ENCODE results near the gene RAB36.

RAB36 gene

DNA sequence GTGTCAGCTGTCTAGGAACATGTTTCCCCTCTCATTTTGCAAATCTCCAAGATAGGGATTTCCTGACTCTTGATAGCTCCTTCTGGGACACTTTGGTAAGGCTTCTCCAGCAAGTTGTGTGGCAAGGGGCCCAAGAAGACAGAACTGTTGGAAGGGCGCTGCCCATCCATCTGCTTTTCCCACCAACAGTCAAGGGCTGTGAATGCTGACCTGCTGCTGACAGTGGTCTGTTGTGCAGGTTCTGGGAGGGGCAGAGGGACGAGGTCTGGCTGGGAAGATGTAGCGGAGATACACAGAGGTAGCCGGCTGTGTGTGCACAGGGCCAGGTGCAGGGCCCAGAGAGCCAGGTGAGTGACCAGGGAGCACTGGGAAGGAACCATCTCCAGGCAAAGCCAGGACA, 47.3 kb downstream of the RAB36 start:
- Mint-ChIP-seq H3K9me3 (no peaks in the 10 kb centered on the region), H3K4me3 (no peak overlapping the region), H3K27ac (ENCODE audit: low read depth) (peak overlapping the region; percentile 39), H3K36me3 (ENCODE audit: insufficient read depth) (peaks cover 20% of the 10 kb centered on the region), H3K4me1 (peaks cover 55% of the 10 kb centered on the region), H3K27me3 (no peaks in the 10 kb centered on the region)
- DNase-seq (ENCODE audit: low spot score in 2 of 2) (no peak), ATAC-seq (replicated peaks; ENCODE audit: extremely low read depth, poor library complexity, severe bottlenecking) (no peak)

DNA sequence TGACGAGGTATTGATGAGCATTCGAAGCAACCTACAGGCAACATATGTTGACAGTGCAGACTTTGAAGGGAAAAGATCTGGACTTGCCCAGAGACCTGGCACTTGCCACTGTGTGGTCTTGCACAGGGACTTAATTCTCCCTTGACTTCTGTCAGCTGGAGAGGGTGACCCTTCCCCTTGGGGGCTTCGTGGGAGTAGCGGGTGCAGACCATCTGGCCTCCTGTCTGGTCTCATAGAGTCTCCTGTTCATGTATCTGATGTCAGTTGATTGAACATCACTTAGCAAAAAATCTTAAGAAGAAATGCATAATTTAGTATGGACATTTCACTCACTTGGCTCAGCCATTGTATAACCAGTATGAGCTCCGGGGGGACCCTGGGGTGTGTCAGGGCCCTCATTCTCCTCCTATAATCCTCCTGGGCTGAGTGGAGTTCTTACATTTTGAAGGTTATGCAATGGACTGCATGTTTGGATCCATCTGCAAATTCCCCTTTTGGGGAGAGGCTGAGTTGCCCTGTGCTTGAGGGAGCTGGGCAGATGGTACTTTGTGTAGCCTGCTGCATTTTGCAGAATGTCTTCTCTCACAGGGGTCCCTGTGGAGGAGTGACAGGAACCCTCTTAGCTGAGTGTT, 48.0 kb downstream of the RAB36 start:
- Mint-ChIP-seq H3K4me1 (peaks cover 55% of the 10 kb centered on the region), H3K27ac (ENCODE audit: low read depth) (no peak overlapping the region)
- ATAC-seq (replicated peaks; ENCODE audit: extremely low read depth, poor library complexity, severe bottlenecking): no peak

DNA sequence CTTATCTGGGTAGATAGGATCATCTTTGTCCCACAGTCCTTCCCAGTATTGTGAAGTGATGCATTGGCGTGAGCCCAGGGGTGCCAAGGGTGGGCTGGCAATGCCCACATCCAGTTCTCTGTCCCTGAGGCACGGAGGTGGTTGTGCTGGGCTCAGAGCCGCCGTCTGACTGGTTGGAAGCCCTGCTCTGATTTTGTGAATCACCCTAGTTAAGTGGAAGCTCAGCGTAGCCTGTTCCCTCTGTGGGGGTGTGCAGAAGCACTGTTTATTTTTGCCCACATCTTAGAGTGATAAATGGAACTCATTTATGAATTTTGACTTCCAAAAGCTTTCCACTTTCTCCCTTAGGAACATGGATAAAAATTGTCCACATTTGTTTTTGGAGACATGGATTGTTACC, 48.6 kb downstream of the RAB36 start:
- Mint-ChIP-seq H3K36me3 (ENCODE audit: insufficient read depth) (peaks cover 21% of the 10 kb centered on the region), H3K4me3 (no peak overlapping the region), H3K27me3 (no peaks in the 10 kb centered on the region), H3K9me3 (no peaks in the 10 kb centered on the region), H3K27ac (ENCODE audit: low read depth) (no peak overlapping the region), H3K4me1 (peaks cover 56% of the 10 kb centered on the region)
- DNase-seq (ENCODE audit: low spot score in 2 of 2) (no peak), ATAC-seq (replicated peaks; ENCODE audit: extremely low read depth, poor library complexity, severe bottlenecking) (no peak)

More for the DNA sequence above, 48.0 kb downstream of the RAB36 start:
- no peaks in the 10 kb centered on the region for H3K9me3 Mint-ChIP-seq
- DNase-seq (ENCODE audit: low spot score in 2 of 2): no peak
- no peaks in the 10 kb centered on the region for H3K27me3 Mint-ChIP-seq
- no peak overlapping the region for H3K4me3 Mint-ChIP-seq
- peaks cover 18% of the 10 kb centered on the region for H3K36me3 Mint-ChIP-seq (ENCODE audit: insufficient read depth)

DNA sequence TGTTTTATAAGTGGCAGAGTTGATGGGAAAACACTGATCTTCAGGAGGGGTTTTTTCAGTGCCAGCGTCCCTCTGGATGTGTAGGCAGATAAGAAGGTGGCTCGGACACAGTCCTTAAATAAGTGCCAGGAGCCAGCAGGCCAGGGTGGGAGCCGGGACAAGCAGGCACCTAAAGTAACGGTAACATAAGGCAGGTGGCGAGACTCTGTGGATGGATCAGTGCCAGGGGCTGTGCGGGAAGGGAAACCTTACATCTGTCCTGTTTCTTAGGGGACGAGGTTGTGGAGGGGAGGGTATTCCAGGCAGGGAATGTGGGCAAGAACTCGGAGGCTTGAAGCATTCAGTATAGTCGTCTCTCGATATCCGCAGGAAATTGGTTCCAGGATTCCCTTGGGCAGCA, 50.9 kb downstream of the RAB36 start:
- Mint-ChIP-seq H3K4me3 (no peak overlapping the region), H3K27ac (ENCODE audit: low read depth) (no peak overlapping the region), H3K36me3 (ENCODE audit: insufficient read depth) (peaks cover 24% of the 10 kb centered on the region), H3K27me3 (no peaks in the 10 kb centered on the region), H3K9me3 (no peaks in the 10 kb centered on the region), H3K4me1 (peaks cover 53% of the 10 kb centered on the region)
- ATAC-seq (replicated peaks; ENCODE audit: extremely low read depth, poor library complexity, severe bottlenecking): no peak
- no peak for DNase-seq (ENCODE audit: low spot score in 2 of 2)

DNA sequence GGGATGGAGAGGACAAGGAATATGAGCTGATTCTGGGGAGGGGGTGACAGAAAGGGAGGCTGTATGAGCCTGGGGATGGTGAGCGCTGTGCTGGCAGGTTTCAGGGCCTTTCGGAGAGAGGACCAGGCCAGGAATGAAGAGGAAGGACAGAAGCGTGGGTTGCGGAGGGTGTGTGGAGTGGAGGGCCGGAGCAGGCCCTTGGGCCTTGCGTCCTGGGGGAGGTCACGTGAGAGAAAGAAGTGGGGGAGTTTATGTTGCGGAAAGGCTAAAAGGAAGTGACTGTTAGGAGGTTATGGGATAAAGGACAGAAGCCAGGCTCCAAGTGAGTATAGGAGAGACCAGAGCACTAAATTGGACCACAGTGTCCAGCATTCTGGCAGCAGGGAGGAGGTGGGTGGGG, 52.6 kb downstream of the RAB36 start:
- no peak for ATAC-seq (replicated peaks; ENCODE audit: extremely low read depth, poor library complexity, severe bottlenecking)
- H3K4me3 Mint-ChIP-seq: peak overlapping the region; percentile 6
- peaks cover 43% of the 10 kb centered on the region for H3K4me1 Mint-ChIP-seq

DNA sequence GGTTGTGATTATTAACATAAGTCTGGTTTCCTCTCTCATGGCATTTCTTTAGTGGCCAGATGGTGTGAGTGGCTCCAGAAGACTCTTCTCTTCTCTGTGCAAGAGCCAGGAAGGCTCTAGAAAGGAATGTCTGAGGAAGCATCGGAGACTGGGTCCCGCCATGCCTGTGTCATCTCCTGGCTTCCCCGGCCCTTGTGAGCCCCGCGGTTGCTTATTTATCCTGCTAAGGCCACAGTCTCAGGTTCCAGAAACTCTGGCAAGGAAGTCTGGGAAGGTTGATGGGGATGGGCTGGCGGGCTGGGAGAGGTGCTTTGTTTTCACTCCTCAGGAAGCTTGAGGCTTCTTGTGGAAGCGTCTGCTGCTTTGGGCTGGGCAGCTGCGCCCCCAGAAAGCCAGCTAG, 53.9 kb downstream of the RAB36 start:
- H3K9me3 Mint-ChIP-seq: no peaks in the 10 kb centered on the region
- H3K36me3 Mint-ChIP-seq (ENCODE audit: insufficient read depth): peaks cover 22% of the 10 kb centered on the region
- no peaks in the 10 kb centered on the region for H3K27me3 Mint-ChIP-seq
- H3K4me1 Mint-ChIP-seq: peaks cover 41% of the 10 kb centered on the region
- no peak overlapping the region for H3K4me3 Mint-ChIP-seq
- DNase-seq (ENCODE audit: low spot score in 2 of 2) (no peak), ATAC-seq (replicated peaks; ENCODE audit: extremely low read depth, poor library complexity, severe bottlenecking) (no peak)
- peak overlapping the region; percentile 65 for H3K27ac Mint-ChIP-seq (ENCODE audit: low read depth)

More for the DNA sequence above, 52.6 kb downstream of the RAB36 start:
- H3K36me3 Mint-ChIP-seq (ENCODE audit: insufficient read depth): peaks cover 22% of the 10 kb centered on the region
- H3K27ac Mint-ChIP-seq (ENCODE audit: low read depth): peak overlapping the region; percentile 85
- H3K27me3 Mint-ChIP-seq: no peaks in the 10 kb centered on the region
- no peak for DNase-seq (ENCODE audit: low spot score in 2 of 2)
- no peaks in the 10 kb centered on the region for H3K9me3 Mint-ChIP-seq

DNA sequence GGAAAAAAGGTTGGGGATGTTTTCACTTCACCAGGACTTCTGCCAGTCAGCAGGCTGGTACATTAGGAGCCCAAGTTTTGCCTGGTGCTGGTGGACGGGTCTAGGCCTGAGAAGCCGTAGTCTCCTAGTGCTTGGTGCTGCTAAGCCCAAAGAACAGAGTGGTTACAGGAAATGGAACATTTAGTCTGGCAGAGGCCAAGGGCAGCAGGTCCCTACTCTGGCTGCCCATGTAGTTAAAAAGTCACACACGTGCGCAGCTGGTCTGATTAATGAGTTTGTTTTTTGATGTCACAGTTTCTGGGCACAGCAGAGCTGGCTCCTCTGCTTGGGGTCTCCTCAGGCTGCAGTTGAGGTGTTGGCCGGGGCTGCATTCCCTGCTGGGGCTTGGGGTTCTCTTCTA, 55.6 kb downstream of the RAB36 start:
- no peak for DNase-seq (ENCODE audit: low spot score in 2 of 2)
- Mint-ChIP-seq H3K9me3 (no peaks in the 10 kb centered on the region), H3K27me3 (no peaks in the 10 kb centered on the region), H3K27ac (ENCODE audit: low read depth) (peak overlapping the region; percentile 59), H3K4me3 (no peak overlapping the region), H3K4me1 (peaks cover 46% of the 10 kb centered on the region), H3K36me3 (ENCODE audit: insufficient read depth) (peaks cover 19% of the 10 kb centered on the region)
- ATAC-seq (replicated peaks; ENCODE audit: extremely low read depth, poor library complexity, severe bottlenecking): no peak

DNA sequence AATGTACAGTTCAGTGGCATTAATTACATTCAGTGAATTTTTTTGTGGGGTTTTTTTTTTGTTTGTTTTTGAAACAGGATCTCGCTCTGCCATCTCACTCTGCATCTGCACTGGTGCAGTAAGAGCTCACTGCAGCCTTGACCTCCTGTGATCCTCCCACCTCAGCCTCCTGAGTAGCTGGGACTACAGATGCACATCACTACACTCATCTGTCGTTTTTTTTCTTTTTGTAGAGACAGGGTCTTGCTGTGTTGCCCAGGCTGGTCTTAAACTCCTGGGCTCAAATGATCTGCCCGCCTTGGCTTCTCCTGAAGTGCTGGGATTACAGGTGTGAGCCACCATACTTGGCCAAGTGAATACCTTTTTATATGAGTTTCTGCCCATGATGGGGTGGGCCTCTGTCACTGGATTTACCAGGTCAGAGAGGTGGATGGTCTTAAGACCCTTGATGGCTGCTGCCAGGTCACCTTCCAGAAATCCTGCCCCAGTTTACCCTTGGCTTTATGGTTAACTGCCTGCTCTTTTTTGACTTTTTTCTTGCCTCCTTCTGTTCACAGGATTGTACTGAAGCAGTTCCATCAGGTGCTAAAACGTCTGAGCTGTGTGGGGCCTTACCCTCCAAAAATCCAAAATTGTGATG, 57.7 kb downstream of the RAB36 start:
- peaks cover 19% of the 10 kb centered on the region for H3K36me3 Mint-ChIP-seq (ENCODE audit: insufficient read depth)

DNA sequence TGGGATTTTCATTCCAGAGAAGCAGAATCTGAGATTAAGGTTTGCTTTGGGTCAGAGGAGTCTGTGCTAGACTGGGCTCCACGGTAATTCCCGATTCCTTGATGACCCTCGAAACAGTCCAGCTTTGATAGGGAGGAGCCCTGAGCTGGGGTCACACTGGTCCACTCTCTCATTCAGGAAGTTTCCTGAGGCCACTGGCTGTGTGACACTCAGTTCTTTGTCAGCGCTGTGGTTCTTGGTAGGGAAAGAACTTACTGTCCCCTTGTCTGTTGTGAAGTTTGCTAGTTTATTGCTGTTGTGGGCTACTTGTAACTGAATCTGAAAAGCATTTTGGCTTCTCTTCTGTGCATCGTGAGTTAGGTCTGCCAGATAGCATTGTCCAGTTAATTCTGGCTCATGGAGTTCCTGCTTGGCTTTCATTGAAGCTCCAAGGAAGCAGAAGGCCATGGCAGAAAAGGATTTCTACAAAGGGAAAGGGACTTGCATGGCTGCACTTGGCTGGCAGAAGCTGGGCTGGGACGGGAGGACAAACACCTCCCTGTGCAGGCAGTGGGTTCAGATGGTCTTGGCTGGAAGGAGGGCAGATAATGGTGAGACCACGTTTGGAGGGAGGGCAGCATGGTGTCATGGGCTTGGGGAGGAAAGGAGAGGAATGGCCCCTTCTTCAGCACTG, 58.3 kb downstream of the RAB36 start:
- Mint-ChIP-seq H3K4me1 (peaks cover 43% of the 10 kb centered on the region), H3K27me3 (no peaks in the 10 kb centered on the region), H3K27ac (ENCODE audit: low read depth) (no peak overlapping the region), H3K4me3 (no peak overlapping the region), H3K9me3 (no peaks in the 10 kb centered on the region), H3K36me3 (ENCODE audit: insufficient read depth) (peaks cover 16% of the 10 kb centered on the region)
- no peak for ATAC-seq (replicated peaks; ENCODE audit: extremely low read depth, poor library complexity, severe bottlenecking)
- DNase-seq (ENCODE audit: low spot score in 2 of 2): no peak

More for the DNA sequence above, 57.7 kb downstream of the RAB36 start:
- no peaks in the 10 kb centered on the region for H3K9me3 Mint-ChIP-seq
- H3K27me3 Mint-ChIP-seq: no peaks in the 10 kb centered on the region
- no peak for ATAC-seq (replicated peaks; ENCODE audit: extremely low read depth, poor library complexity, severe bottlenecking)
- DNase-seq (ENCODE audit: low spot score in 2 of 2): no peak
- no peak overlapping the region for H3K4me3 Mint-ChIP-seq
- H3K27ac Mint-ChIP-seq (ENCODE audit: low read depth): no peak overlapping the region
- peaks cover 47% of the 10 kb centered on the region for H3K4me1 Mint-ChIP-seq

DNA sequence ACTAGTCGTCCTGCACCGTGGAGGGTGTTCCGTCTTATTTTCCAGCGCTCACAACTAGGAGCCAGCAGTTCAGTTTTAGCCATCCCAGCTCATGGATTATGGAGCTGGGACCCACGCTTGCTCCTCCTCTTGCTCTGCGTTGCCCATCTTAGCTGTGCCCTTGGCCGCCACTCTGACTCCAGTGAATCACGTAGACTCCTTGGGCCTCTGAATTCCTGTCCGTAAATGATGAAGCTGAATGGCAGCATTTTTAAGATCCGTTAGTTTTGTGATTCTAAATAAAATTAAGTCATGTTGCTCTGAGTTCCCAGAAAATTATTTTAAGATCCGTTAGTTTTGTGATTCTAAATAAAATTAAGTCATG, 58.8 kb downstream of the RAB36 start:
- Mint-ChIP-seq H3K27me3 (no peaks in the 10 kb centered on the region), H3K27ac (ENCODE audit: low read depth) (no peak overlapping the region), H3K4me3 (no peak overlapping the region), H3K9me3 (no peaks in the 10 kb centered on the region), H3K36me3 (ENCODE audit: insufficient read depth) (peaks cover 16% of the 10 kb centered on the region), H3K4me1 (peaks cover 46% of the 10 kb centered on the region)
- ATAC-seq (replicated peaks; ENCODE audit: extremely low read depth, poor library complexity, severe bottlenecking) (no peak), DNase-seq (ENCODE audit: low spot score in 2 of 2) (no peak)

DNA sequence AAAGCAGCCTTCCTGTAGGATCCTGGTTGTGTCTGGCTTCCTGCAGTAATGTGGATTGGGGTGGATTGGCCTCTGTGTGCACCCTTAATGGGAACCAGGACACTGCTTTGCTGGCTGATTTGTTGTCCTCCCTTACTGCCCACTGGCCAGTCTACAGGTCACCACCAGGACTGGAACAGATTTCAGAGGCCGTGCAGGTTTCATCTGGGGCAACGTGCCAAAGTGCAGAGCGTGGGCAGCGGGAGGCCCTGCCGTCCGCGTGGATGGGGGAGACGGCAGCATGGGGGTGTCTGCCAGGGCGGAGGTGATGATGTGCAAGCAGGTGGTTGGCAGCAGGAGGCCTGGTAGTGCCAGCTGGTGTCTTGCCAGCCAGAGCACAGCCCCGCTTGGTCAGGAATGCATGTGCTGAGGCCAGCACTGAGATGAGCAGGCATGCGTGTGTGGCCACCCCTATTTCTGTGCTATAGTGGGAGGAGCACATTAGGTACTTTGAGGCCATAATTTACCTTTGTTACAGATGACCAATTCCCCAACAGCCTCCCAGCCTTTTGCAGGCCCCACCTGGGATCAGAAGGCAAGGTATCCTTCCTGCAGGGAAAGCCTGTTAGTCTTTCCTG, 59.4 kb downstream of the RAB36 start:
- DNase-seq (ENCODE audit: low spot score in 2 of 2) (no peak), ATAC-seq (replicated peaks; ENCODE audit: extremely low read depth, poor library complexity, severe bottlenecking) (no peak)
- H3K9me3 Mint-ChIP-seq: no peaks in the 10 kb centered on the region
- no peak overlapping the region for H3K27ac Mint-ChIP-seq (ENCODE audit: low read depth)
- peaks cover 14% of the 10 kb centered on the region for H3K36me3 Mint-ChIP-seq (ENCODE audit: insufficient read depth)
- H3K4me3 Mint-ChIP-seq: no peak overlapping the region
- peaks cover 41% of the 10 kb centered on the region for H3K4me1 Mint-ChIP-seq
- H3K27me3 Mint-ChIP-seq: no peaks in the 10 kb centered on the region

DNA sequence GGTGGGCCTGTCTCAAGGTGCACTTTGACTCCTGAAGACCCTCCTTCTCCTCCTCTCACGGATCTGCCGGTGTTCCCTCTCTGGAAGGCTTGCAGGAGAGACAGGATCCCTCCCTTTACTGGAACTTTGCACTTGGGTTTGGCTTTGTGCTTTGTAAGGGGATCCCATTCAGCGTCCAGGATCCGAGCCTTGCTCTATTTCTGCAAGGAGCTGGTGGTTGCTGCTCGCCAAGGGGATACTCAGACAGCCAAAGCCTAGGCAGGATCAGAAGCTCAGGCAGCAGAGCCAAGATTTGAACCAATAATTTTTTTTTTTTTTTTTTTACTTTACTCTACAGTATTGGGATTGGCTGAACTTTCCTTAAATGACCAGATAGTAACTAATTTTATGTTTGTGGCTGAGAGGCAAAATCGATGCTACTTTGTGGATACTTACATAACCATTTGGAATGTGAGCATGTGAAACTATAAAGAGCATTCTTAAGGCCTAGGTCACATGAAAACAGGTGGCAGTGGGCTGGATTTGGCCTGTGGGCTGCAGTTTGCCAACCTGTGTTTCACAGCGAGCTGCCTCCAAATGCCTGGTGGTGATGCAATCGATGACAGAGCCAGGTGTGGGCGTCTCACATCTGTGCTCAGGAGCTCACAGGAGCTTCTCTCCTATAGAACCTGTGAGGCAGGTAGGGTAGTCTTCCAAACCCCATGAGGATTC, 60.2 kb downstream of the RAB36 start:
- Mint-ChIP-seq H3K27ac (ENCODE audit: low read depth) (no peak overlapping the region), H3K4me3 (no peak overlapping the region), H3K9me3 (no peaks in the 10 kb centered on the region), H3K27me3 (no peaks in the 10 kb centered on the region), H3K36me3 (ENCODE audit: insufficient read depth) (peaks cover 13% of the 10 kb centered on the region), H3K4me1 (peaks cover 43% of the 10 kb centered on the region)
- ATAC-seq (replicated peaks; ENCODE audit: extremely low read depth, poor library complexity, severe bottlenecking): no peak
- no peak for DNase-seq (ENCODE audit: low spot score in 2 of 2)
